GM20431 (cell line): Measurements from ENCODE around the gene PGA4.
"Not testable (repeated sequence)": the region's sequence is repeated elsewhere in the genome, so short reads cannot be mapped to it uniquely, and the experiment has no call there.

Experiments used
- in situ Hi-C: fragments of 300-500 bp; cut with MseI, MboI; formaldehyde crosslinking; loops from one replicate; pipeline ENCODE4 v1.15.0; 2020; ENCODE audit warnings: low sequenced_read_pairs; ENCODE audit not compliant: unreplicated experiment

The PGA4 gene

GRCh38 chr11:61222047-61222446, at the start of gene PGA4:
Gene PGA4, plus strand, starts transcription at chr11:61222347. Its CDS starts 54 bp downstream, at chr11:61222401.
- in situ Hi-C loops: not testable (repeated sequence)

- in situ Hi-C loops: no loop called here
Observed at GRCh38 chr11:61172356-61172755, 49.8 kb upstream of the PGA4 start.

GRCh38 chr11:61172888-61173287, 49.3 kb upstream of the PGA4 start:
- in situ Hi-C loops: no loop called here

GRCh38 chr11:61173456-61173855, 48.7 kb upstream of the PGA4 start:
- in situ Hi-C loops: no loop called here

GRCh38 chr11:61174273-61174672, 47.9 kb upstream of the PGA4 start:
- in situ Hi-C loops: no loop called here

- in situ Hi-C loops: loop anchor here (25.0 kb wide), 1 partner anchor 338 kb away; the partner anchor contains the start of gene CCDC86
Observed at GRCh38 chr11:61174949-61175348, 47.2 kb upstream of the PGA4 start.

GRCh38 chr11:61176446-61176845, 45.7 kb upstream of the PGA4 start:
- in situ Hi-C loops: loop anchor here (25.0 kb wide), 1 partner anchor 339 kb away; the partner anchor contains the start of gene CCDC86

- in situ Hi-C loops: loop anchor here (25.0 kb wide), 1 partner anchor 343 kb away; the partner anchor contains the start of gene CCDC86
Observed at GRCh38 chr11:61180205-61180604, 41.9 kb upstream of the PGA4 start.

GRCh38 chr11:61181489-61181888, 40.7 kb upstream of the PGA4 start:
- in situ Hi-C loops: loop anchor here (25.0 kb wide), 1 partner anchor 344 kb away; the partner anchor contains the start of gene CCDC86

- in situ Hi-C loops: loop anchor here (25.0 kb wide), 1 partner anchor 346 kb away; the partner anchor contains the start of gene CCDC86
Observed at GRCh38 chr11:61183645-61184044, 38.5 kb upstream of the PGA4 start.

- in situ Hi-C loops: loop anchor here (25.0 kb wide), 1 partner anchor 349 kb away; the partner anchor contains the start of gene CCDC86
Observed at GRCh38 chr11:61186504-61186903, 35.6 kb upstream of the PGA4 start.

- in situ Hi-C loops: loop anchor here (25.0 kb wide), 1 partner anchor 350 kb away; the partner anchor contains the start of gene CCDC86
Observed at GRCh38 chr11:61187505-61188130, 34.5 kb upstream of the PGA4 start.

GRCh38 chr11:61189933-61190332, 32.2 kb upstream of the PGA4 start:
- in situ Hi-C loops: loop anchor here (10.0 to 25.0 kb wide), 2 partner anchors 65 to 353 kb away; partner anchors contain the start of gene CCDC86

- in situ Hi-C loops: loop anchor here (10.0 to 25.0 kb wide), 2 partner anchors 61 to 356 kb away; partner anchors contain the start of gene CCDC86
Observed at GRCh38 chr11:61193596-61193995, 28.6 kb upstream of the PGA4 start.

GRCh38 chr11:61194169-61194671, 27.9 kb upstream of the PGA4 start:
- in situ Hi-C loops: loop anchor here (10.0 to 25.0 kb wide), 2 partner anchors 61 to 357 kb away; partner anchors contain the start of gene CCDC86

- in situ Hi-C loops: loop anchor here (10.0 to 25.0 kb wide), 2 partner anchors 60 to 358 kb away; partner anchors contain the start of gene CCDC86
Observed at GRCh38 chr11:61194981-61195695, 27.0 kb upstream of the PGA4 start.

GRCh38 chr11:61195719-61196118, 26.4 kb upstream of the PGA4 start:
- in situ Hi-C loops: loop anchor here (10.0 to 25.0 kb wide), 2 partner anchors 59 to 358 kb away; partner anchors contain the start of gene CCDC86

GRCh38 chr11:61198361-61198760, 23.8 kb upstream of the PGA4 start:
- in situ Hi-C loops: loop anchor here (10.0 to 25.0 kb wide), 2 partner anchors 56 to 361 kb away; partner anchors contain the start of gene CCDC86

- in situ Hi-C loops: loop anchor here (10.0 to 25.0 kb wide), 2 partner anchors 56 to 362 kb away; partner anchors contain the start of gene CCDC86
Observed at GRCh38 chr11:61198948-61199523, 23.1 kb upstream of the PGA4 start.

GRCh38 chr11:61201476-61201875, 20.7 kb upstream of the PGA4 start:
- in situ Hi-C loops: no loop called here
